Amygdala (tissue), 56 donors: ENCODE results near the gene PDZD8.
"Not testable (repeated sequence)": the region's sequence is repeated elsewhere in the genome, so short reads cannot be mapped to it uniquely, and the experiment has no call there.

Experiments used
- DNase-seq, 56 donors: peaks; one replicate each; lab custom pipeline; 2025; lab: John Stamatoyannopoulos, UW

PDZD8 gene

GRCh38 chr10:117350909-117351308, 24.3 kb downstream of the PDZD8 start:
- DNase-seq = no peak

DNA sequence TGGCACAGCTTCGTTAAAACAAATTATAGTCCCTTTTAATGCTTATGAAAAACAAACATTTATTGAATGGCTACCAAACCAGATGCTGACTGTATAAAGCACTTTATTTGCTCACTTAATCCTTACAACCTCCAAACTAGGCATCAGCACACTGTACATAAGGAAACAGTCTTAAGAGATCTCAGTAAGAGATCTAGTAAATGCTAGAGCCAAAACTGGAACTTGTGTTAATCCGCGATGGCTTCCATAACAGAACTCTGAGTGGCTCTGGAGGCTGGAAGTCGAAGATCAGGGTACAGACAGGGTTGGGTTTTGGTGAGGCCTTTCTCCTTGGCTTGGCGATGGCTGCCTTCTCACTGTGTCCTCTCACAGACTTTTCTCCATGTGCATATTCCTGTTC, 27.0 kb downstream of the PDZD8 start:
- no peak for DNase-seq

GRCh38 chr10:117346574-117346973, 28.7 kb downstream of the PDZD8 start:
- no peak for DNase-seq

- no peak for DNase-seq
Measured at GRCh38 chr10:117345143-117345542, 30.1 kb downstream of the PDZD8 start.

GRCh38 chr10:117342641-117343040, 32.6 kb downstream of the PDZD8 start:
- DNase-seq = no peak

DNA sequence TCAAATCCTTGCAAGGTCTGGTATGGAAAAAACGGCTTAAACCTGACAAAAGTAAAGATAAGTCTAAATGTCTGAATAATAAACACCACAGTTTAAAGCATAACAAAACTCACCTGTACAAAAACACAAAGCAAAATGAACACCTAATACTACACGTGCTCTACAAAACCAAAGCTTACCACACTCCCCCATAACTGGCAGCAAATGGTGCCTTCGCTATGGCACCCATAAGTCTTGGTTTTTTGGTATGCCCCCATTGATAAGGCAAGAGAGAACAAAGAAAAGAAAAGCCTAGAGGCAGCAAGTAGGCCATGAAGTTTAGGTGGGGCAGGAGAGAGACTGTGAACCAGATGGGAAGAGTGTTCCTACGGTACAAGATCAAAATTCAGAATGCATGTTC, 34.2 kb downstream of the PDZD8 start:
- DNase-seq = no peak

DNA sequence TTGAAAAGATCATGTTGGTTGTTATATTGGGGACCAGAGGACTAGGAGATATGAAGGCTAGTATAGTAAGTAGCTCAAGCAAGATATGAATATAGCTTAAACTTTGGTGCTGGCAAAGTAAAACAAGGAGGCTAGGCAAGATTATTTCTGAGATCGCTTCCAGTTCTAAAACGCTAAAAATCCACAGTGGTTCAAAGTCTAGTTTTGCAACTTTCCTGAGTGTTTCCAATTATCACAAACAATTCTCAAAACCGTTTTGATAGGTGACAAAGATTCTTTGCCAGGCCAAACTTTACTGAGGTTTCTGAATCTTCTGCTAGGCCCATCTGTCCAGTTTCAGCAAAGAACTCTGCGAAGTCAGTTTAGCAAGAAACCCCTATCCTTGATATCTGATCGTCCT, 35.3 kb downstream of the PDZD8 start:
- DNase-seq = no peak

GRCh38 chr10:117339578-117339977, 35.7 kb downstream of the PDZD8 start:
- DNase-seq = no peak

DNA sequence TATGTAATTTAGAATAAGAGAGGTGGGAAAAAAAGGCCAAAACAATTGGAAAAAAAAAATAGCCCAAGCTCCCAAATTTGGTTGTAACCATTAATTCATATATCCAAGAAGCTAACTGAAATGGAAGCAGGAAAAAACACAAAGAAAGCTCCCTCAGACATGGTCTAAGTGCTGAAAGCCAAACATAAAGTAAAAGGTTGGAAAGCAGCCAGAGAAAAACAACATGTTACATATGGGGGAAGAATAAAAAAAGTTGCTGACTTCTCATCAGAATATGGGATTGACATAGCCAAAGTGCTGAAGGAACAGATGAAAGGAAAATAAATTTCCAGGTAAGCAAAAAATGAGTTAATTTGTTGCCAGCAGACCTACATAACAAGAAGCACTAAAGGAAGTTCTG, 40.3 kb downstream of the PDZD8 start:
- no peak for DNase-seq

DNA sequence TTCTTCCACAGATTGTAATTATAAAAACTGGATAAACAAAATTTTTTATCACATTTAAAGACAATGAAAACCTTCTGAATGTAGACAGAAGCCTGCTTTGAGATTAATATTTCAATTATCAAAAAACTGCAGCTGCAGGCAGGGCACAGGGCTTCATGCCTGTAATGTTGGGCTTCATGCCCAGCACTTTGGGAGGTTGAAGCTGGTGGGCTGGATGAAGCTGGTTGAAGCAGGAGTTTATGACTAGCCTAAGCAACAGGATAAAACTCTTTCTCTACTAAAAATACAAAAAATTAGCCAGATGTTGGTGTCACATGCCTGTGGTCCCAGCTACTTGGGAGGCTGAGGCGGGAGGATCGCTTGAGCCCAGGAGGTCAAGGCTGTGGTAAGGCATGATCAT, 41.2 kb downstream of the PDZD8 start:
- DNase-seq = no peak

- no peak for DNase-seq
Measured at GRCh38 chr10:117327262-117327661, 48.0 kb downstream of the PDZD8 start.

DNA sequence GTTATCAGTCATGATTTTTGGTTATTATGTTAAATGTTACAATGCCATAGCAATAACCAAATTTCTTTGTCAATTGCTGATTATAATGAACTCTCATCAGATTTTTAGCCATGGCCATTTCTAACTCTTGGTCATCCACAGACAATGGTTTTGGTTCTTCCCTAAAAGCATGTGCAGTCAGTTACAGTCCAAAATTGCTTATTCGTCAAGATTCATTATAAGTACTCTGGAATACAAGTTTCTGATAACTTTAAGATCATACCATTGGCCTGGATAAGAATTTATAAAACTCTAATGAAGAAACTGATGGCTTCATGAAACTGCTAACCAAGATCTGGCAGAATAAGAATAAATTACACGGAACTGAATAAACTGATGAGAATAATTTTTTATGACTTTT, 50.9 kb downstream of the PDZD8 start:
- no peak for DNase-seq

- DNase-seq = no peak
Measured at GRCh38 chr10:117322260-117322659, 53.0 kb downstream of the PDZD8 start.

GRCh38 chr10:117320050-117320665, 55.1 kb downstream of the PDZD8 start:
- DNase-seq = no peak

DNA sequence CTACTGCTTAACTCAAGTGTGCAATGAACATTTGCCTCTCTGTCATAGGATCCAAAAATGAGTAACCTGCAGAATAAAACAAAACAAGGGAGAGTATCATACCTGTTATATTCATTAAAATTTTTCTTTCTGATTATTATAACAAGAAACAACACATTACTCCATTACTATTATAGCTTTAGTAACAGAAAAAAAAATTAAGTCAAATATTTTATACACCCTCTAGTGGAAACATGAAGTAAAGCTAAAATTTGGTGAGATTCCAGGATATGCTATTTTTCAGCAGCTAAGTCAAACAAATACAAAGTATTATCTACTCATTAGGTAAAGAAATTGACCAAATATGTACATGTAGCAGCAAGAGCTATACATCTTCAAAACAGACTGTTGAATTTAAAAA, 56.3 kb downstream of the PDZD8 start:
- no peak for DNase-seq

- DNase-seq = no peak
Measured at GRCh38 chr10:117316701-117317100, 58.5 kb downstream of the PDZD8 start.

DNA sequence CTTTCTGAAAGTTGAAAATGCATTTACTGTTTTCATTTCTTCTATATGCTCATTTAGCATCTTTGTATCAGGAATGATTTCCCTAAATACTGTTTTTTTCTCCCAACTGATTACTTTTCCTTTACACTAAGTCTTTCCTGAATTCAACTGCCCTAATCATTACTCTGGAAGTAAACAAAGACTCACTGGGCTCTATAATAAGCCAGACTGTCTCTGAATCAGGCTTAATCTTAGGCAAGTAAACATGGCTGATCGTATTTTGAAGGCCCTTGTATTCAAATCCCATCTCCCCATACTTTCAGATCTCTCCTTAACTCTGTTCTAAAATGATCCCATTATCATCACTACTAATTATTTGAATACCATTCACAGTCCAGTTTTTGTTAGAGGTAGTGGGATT, 61.6 kb downstream of the PDZD8 start:
- no peak for DNase-seq

- DNase-seq = no peak
Measured at GRCh38 chr10:117312430-117312829, 62.8 kb downstream of the PDZD8 start.

DNA sequence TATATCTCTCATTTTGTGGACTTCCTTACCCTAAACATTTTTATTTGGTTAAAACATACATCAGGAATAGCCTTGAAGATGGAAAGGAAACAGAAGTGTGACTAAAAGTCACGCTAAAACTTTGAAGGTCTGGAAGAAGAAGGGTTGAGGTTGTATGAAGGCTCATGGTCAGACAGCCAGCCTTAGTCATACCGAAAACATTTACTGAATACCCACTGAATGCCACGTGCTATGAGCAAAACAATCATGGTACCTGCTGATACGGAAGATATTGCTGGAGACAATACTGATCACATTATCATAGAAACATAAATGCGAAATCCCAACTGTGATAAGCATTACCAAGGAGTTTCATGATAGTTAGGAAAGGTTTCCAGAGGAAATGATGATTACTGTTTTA, 64.0 kb downstream of the PDZD8 start:
- DNase-seq = no peak

GRCh38 chr10:117306674-117307073, 68.6 kb downstream of the PDZD8 start:
- no peak for DNase-seq

DNA sequence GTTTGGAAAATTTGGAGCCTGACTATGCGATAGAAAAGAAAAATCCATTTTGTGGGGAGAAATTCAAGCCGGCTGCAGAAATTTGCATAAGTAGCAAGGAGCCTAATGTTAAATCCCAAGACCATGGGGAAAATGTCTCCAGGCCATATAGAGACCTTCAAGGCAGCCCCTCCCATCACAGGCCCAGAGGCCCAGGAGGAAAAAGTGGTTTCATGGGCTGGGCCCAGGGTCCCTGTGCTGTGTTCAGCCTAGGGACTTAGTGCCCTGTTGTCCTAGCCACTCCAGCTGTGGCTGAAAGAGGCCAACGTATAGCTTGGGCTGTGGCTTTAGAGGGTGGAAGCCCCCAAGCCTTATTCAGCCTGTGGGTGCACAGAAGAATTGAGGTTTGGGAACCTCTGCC, 71.8 kb downstream of the PDZD8 start:
- not testable (repeated sequence) for DNase-seq

- DNase-seq = no peak
Measured at GRCh38 chr10:117300671-117301070, 74.6 kb downstream of the PDZD8 start.

DNA sequence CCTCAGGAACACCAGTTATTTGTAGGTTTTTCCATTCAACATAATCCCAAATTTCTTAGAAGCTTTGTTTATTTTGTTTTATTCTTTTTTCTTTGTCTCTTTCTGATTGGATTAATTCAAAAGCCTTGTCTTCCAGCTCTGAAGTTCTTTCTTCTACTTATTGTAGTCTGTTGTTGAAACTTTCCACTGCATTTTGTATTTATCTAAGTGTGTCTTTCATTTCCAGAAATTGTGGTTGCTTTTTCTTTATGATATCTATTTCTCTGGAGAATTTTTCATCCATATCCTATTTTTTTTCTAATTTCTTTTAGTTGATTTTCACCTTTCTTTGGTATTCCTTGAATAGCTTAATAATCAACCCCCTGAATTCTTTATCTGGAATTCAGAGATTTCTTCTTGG, 75.8 kb downstream of the PDZD8 start:
- no peak for DNase-seq
